Activated T-helper 1 cell treated with Interleukin-2 at 50 U/mL for 16 hours (primary cell): ENCODE results near the gene IL4I1.

ENCODE experiments used
- DNase-seq: peaks from one replicate; pipeline ENCODE4 v3.0.0-alpha.2; 2020; ENCODE audit warnings: low read depth

Gene IL4I1

GRCh38 chr19:49924004-49924880 is 27.6 kb upstream of the IL4I1 start:
- no peak for DNase-seq

- no peak for DNase-seq
These were observed 26.6 kb upstream of the IL4I1 start for GRCh38 chr19:49923055-49924003.

- DNase-seq = no peak
These were observed 25.4 kb upstream of the IL4I1 start for GRCh38 chr19:49921871-49922795.

GRCh38 chr19:49920624-49921363 is 24.1 kb upstream of the IL4I1 start:
- no peak for DNase-seq

- DNase-seq = no peak
These were observed 21.4 kb upstream of the IL4I1 start for GRCh38 chr19:49918089-49918488.

GRCh38 chr19:49916839-49917733 is 20.4 kb upstream of the IL4I1 start:
- no peak for DNase-seq

- no peak for DNase-seq
These were observed 18.6 kb upstream of the IL4I1 start for GRCh38 chr19:49915271-49915670.

- DNase-seq = no peak
These were observed 17.0 kb upstream of the IL4I1 start for GRCh38 chr19:49913720-49914119.

- DNase-seq = no peak
These were observed 16.4 kb upstream of the IL4I1 start for GRCh38 chr19:49912965-49913685.

- no peak for DNase-seq
These were observed 14.9 kb upstream of the IL4I1 start for GRCh38 chr19:49911381-49912145.

- no peak for DNase-seq
These were observed 13.5 kb upstream of the IL4I1 start for GRCh38 chr19:49910179-49910578.

GRCh38 chr19:49908480-49909420 is 12.1 kb upstream of the IL4I1 start:
- DNase-seq = no peak

GRCh38 chr19:49907745-49908446 is 11.2 kb upstream of the IL4I1 start:
- no peak for DNase-seq

GRCh38 chr19:49906879-49907564 is 10.3 kb upstream of the IL4I1 start:
- no peak for DNase-seq

- no peak for DNase-seq
These were observed 7.4 kb upstream of the IL4I1 start for GRCh38 chr19:49904136-49904535.
